ENCODE measurements around the gene C12orf57. TPM values are rescaled to one million over a fixed set of nuclear protein-coding genes. Genes with fewer than 3 reads are reported as not detected.
A peak's percentile ranks its signal among the peaks of the same experiment; 100 is the strongest.

The C12orf57 gene
- total and polyA plus RNA-seq, 10 of the 15 experiments (the other 5 are each of a cell fraction or from before 2014, with no cell fraction given): 64.5 to 377 (median 211) TPM

DNA sequence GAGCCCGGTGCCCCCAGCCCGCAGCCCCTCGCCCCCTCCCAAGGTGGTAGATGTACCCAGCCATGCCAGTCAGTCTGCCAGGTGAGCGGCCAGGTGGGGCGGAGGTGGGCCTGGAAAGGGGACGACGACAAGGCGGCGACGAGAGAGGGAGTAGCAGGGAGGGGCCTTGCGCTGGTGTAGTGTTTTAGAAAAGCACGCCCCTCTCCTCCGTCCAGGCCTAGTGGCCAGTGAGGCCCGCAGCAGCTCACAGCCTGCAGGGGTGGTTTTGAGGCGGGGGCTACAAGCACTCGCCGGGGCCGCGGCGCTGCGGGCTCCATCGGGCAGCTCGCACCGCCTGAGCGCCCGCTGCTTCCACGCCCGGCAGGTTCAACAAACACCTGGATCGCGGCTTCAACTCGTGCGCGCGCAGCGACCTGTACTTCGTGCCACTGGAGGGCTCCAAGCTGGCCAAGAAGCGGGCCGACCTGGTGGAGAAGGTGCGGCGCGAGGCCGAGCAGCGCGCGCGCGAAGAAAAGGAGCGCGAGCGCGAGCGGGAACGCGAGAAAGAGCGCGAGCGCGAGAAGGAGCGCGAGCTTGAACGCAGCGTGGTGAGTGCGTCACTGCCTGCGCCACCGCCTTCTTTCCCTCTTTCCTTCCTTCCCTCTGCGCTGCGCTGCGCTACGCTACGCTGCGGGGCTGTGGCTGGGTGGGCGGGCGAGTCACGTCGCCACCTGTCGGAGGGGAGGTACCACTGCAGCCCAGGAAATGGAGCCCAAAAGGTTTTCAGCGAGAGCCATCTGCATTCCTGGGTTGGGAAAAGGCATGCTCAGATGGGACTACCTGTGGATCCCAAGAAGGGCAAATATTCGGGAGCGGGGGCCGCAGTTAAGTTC lies 6.1 kb upstream of the C12orf57 start (continued):
- TF ChIP-seq, protein P1, sequence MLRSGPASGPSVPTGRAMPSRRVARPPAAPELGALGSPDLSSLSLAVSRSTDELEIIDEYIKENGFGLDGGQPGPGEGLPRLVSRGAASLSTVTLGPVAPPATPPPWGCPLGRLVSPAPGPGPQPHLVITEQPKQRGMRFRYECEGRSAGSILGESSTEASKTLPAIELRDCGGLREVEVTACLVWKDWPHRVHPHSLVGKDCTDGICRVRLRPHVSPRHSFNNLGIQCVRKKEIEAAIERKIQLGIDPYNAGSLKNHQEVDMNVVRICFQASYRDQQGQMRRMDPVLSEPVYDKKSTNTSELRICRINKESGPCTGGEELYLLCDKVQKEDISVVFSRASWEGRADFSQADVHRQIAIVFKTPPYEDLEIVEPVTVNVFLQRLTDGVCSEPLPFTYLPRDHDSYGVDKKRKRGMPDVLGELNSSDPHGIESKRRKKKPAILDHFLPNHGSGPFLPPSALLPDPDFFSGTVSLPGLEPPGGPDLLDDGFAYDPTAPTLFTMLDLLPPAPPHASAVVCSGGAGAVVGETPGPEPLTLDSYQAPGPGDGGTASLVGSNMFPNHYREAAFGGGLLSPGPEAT (IDR thresholded peaks at IDR 0.05; ENCODE audit: low read depth): peak; percentile 47; the same call in 1 of the 2 replicates
- TF ChIP-seq, protein P2, sequence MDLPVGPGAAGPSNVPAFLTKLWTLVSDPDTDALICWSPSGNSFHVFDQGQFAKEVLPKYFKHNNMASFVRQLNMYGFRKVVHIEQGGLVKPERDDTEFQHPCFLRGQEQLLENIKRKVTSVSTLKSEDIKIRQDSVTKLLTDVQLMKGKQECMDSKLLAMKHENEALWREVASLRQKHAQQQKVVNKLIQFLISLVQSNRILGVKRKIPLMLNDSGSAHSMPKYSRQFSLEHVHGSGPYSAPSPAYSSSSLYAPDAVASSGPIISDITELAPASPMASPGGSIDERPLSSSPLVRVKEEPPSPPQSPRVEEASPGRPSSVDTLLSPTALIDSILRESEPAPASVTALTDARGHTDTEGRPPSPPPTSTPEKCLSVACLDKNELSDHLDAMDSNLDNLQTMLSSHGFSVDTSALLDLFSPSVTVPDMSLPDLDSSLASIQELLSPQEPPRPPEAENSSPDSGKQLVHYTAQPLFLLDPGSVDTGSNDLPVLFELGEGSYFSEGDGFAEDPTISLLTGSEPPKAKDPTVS (IDR thresholded peaks at IDR 0.05; ENCODE audit: low read depth, low read length): no peak; the same call in 1 of the 2 replicates
- TF ChIP-seq SMARCA5 (IDR thresholded peaks at IDR 0.05) (0 out of 2 replicates have a peak, but pooled peaks have one; percentile 36), TARDBP (IDR thresholded peaks at IDR 0.05; ENCODE audit: borderline replicate concordance) (peak; percentile 82), BHLHE40 (IDR thresholded peaks at IDR 0.05; ENCODE audit: borderline replicate concordance in 1 of 2, low read depth in 2 of 2, low read length in 1 of 2) (peak; percentile 51 to 52; a peak in 2 of 4 replicates), IRF4 (IDR thresholded peaks at IDR 0.05; ENCODE audit: low read depth, low read length) (peak; percentile 61; the same call in 1 of the 2 replicates), CHD1 (IDR thresholded peaks at IDR 0.05; ENCODE audit: low read depth, low read length) (no peak), TCF12 (IDR thresholded peaks at IDR 0.05; ENCODE audit: low read depth, low read length) (0 out of 2 replicates have a peak, but pooled peaks have one; percentile 46), EGR1 (IDR thresholded peaks at IDR 0.05; ENCODE audit: borderline replicate concordance in 1 of 2, low read depth in 2 of 2, low read length in 2 of 2) (peak; percentile 72 to 94), YY1 (IDR thresholded peaks at IDR 0.05; ENCODE audit: low read depth, low read length) (peak; percentile 84), POLR2AphosphoS2 (IDR thresholded peaks at IDR 0.05; ENCODE audit: low read depth, low read length) (peak; percentile 97), GABPA (IDR thresholded peaks at IDR 0.05; ENCODE audit: low read depth) (no peak), CHD4 (IDR thresholded peaks at IDR 0.05) (no peak), ZNF384 (IDR thresholded peaks at IDR 0.05; ENCODE audit: borderline replicate concordance, low read depth, low read length) (0 out of 2 replicates have a peak, but pooled peaks have one; percentile 20), SREBF2 (IDR thresholded peaks at IDR 0.05; ENCODE audit: low read length) (peak; percentile 46; the same call in 1 of the 2 replicates), ZNF24 (IDR thresholded peaks at IDR 0.05) (no peak), PAX5 (IDR thresholded peaks at IDR 0.05; ENCODE audit: borderline replicate concordance, low read depth, low read length) (peak; percentile 83; the same call in 1 of the 2 replicates), MXI1 (IDR thresholded peaks at IDR 0.05; ENCODE audit: low read depth, low read length) (peak; percentile 96)
- TF ChIP-seq, protein P3, sequence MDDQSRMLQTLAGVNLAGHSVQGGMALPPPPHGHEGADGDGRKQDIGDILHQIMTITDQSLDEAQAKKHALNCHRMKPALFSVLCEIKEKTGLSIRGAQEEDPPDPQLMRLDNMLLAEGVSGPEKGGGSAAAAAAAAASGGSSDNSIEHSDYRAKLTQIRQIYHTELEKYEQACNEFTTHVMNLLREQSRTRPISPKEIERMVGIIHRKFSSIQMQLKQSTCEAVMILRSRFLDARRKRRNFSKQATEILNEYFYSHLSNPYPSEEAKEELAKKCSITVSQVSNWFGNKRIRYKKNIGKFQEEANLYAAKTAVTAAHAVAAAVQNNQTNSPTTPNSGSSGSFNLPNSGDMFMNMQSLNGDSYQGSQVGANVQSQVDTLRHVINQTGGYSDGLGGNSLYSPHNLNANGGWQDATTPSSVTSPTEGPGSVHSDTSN (IDR thresholded peaks at IDR 0.05; ENCODE audit: insufficient replicate concordance, low read depth, low read length): peak; percentile 2
- TF ChIP-seq, protein P4, sequence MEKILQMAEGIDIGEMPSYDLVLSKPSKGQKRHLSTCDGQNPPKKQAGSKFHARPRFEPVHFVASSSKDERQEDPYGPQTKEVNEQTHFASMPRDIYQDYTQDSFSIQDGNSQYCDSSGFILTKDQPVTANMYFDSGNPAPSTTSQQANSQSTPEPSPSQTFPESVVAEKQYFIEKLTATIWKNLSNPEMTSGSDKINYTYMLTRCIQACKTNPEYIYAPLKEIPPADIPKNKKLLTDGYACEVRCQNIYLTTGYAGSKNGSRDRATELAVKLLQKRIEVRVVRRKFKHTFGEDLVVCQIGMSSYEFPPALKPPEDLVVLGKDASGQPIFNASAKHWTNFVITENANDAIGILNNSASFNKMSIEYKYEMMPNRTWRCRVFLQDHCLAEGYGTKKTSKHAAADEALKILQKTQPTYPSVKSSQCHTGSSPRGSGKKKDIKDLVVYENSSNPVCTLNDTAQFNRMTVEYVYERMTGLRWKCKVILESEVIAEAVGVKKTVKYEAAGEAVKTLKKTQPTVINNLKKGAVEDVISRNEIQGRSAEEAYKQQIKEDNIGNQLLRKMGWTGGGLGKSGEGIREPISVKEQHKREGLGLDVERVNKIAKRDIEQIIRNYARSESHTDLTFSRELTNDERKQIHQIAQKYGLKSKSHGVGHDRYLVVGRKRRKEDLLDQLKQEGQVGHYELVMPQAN (conservative IDR thresholded peaks at IDR 0.05): peak; percentile 69; the same call in 1 of the 2 replicates

Measured in GM12878 (cell line).